Panc1 (cell line): ENCODE measurements around the gene PRDM10. TPM values are rescaled to one million over a fixed set of nuclear protein-coding genes. Genes with fewer than 3 reads are reported as not detected.

Source experiments
- ATAC-seq: fragments of 200-7000 bp; cut with Tn5 transposase; 2 replicates; pipeline ENCODE4 v1.9.1; 2020; ENCODE audit warnings: mild to moderate bottlenecking, moderate library complexity
- BruUV-seq: library from RNA; stranded (reverse); fragments of 400-500 nt; replicated peaks from 2 replicates; lab custom pipeline; 2021; lab: Mats Ljungman, UMichigan
- CTCF ChIA-PET: fragments of 300-600 bp; sonication (Branson Sonifier 250); formaldehyde crosslinking; loops from one replicate; lab custom pipeline; 2022; ENCODE audit warnings: antibody characterized with exemption; lab: Charles Lee
- POLR2A ChIA-PET: fragments of 300-600 bp; sonication (Branson Sonifier 250); formaldehyde crosslinking; loops from one replicate; lab custom pipeline; 2022; ENCODE audit warnings: antibody characterized with exemption; lab: Charles Lee
- DNase-seq: peaks from one replicate; pipeline ENCODE4 v3.0.0-alpha.2; 2010; ENCODE audit warnings: low read depth, low spot score
- H3K27ac ChIP-seq: 2 replicates; pipeline ENCODE4 v1.5.1; 2011; ENCODE audit warnings: mild to moderate bottlenecking, low read length, inconsistent platforms
- H3K27me3 ChIP-seq: fragments of 200-500 bp; sonication (Bioruptor generic); 2 replicates; pipeline ENCODE4 v1.6.0; 2014; ENCODE audit warnings: low read length, inconsistent platforms; ENCODE audit not compliant: control insufficient read depth, insufficient read depth
- H3K36me3 ChIP-seq: fragments of 200-500 bp; sonication (Bioruptor generic); 2 replicates; pipeline ENCODE4 v1.5.1; 2014; ENCODE audit warnings: inconsistent platforms, mild to moderate bottlenecking, low read length, moderate library complexity; ENCODE audit not compliant: control insufficient read depth, insufficient read depth
- H3K4me1 ChIP-seq: 2 replicates; pipeline ENCODE4 v1.5.1; 2011; ENCODE audit warnings: inconsistent platforms, mild to moderate bottlenecking, low read length, moderate library complexity; ENCODE audit not compliant: control insufficient read depth, insufficient read depth
- H3K4me3 ChIP-seq, 2 experiments: 2 replicates each; pipeline ENCODE4 v1.5.1; 2011 to 2012; ENCODE audit warnings: low read depth in 2 of 2, low read length in 2 of 2, mild to moderate bottlenecking in 2 of 2, inconsistent platforms in 1 of 2, moderate library complexity in 1 of 2
- H3K9me3 ChIP-seq: fragments of 200-500 bp; sonication (Bioruptor generic); 2 replicates; pipeline ENCODE4 v1.5.1; 2014; ENCODE audit warnings: low read depth, mild to moderate bottlenecking, inconsistent platforms, low read length, moderate library complexity; ENCODE audit not compliant: control insufficient read depth, insufficient read depth
- CTCF ChIP-seq: fragments of 450-650 bp; IDR thresholded peaks from 2 replicates; pipeline ENCODE4 v1.5.1; 2017; ENCODE audit warnings: mild to moderate bottlenecking
- POLR2AphosphoS5 ChIP-seq: IDR thresholded peaks from 2 replicates; pipeline ENCODE4 v1.6.1; 2012; ENCODE audit warnings: mild to moderate bottlenecking, low read depth, low read length, moderate library complexity
- REST ChIP-seq, 2 experiments: IDR thresholded peaks; 2 replicates each; pipeline ENCODE4 v1.6.1; 2011 to 2012; ENCODE audit warnings: low read depth in 2 of 2, control low read depth in 1 of 2, low read length in 1 of 2, mild to moderate bottlenecking in 1 of 2, moderate library complexity in 1 of 2; ENCODE audit not compliant: insufficient read depth in 1 of 2
- SIN3A ChIP-seq: IDR thresholded peaks from 2 replicates; pipeline ENCODE4 v1.6.1; 2012; ENCODE audit warnings: low read depth, mild to moderate bottlenecking, low read length, moderate library complexity, borderline replicate concordance; ENCODE audit not compliant: insufficient read depth
- TCF7L2 ChIP-seq: IDR thresholded peaks from 2 replicates; pipeline ENCODE4 v1.6.1; 2011; ENCODE audit warnings: mild to moderate bottlenecking, low read depth, low read length, inconsistent platforms
- in situ Hi-C: cut with HindIII; loops from 2 replicates; pipeline ENCODE4 v1.10.0; 2016; ENCODE audit warnings: low sequenced_read_pairs, low pct_unique_long_range_greater_than_20kb
- intact Hi-C: fragments of 100-400 bp; cut with micrococcal nuclease; formaldehyde crosslinking; loops from one replicate; pipeline ENCODE4 v1.10.0; 2022; ENCODE audit not compliant: unreplicated experiment
- total RNA-seq: library from RNA; stranded (reverse); gene quantifications from one replicate; pipeline ENCODE4 v1.2.1, GENCODE V29; 2021; ENCODE audit not compliant: unreplicated experiment

The PRDM10 gene
- total RNA-seq, 1 experiment from 2014 or later: 12.5 TPM

GRCh38 chr11:129855086-129855485 lies 147.5 kb downstream of the PRDM10 start:
- intact Hi-C loops: no loop called here
- H3K4me1 ChIP-seq: peaks cover 7% of the 10 kb centered on the region; the same call in 1 of the 2 replicates
- no peak for TF ChIP-seq REST (IDR thresholded peaks at IDR 0.05; ENCODE audit: insufficient read depth in 1 of 2, low read depth in 2 of 2, low read length in 1 of 2)
- no peak for TF ChIP-seq SIN3A
- no peak for TF ChIP-seq TCF7L2
- TF ChIP-seq CTCF: no peak
- TF ChIP-seq POLR2AphosphoS5: no peak
- DNase-seq: no peak
- in situ Hi-C loops: no loop called here
- BruUV-seq: no TSS peak
- ATAC-seq: no peak
- H3K9me3 ChIP-seq: no peaks in the 10 kb centered on the region
- H3K27ac ChIP-seq: no peak overlapping the region; the same call in 1 of the 2 replicates
- ChIA-PET CTCF (no interaction called here), POLR2A (no interaction called here)
- no peaks in the 10 kb centered on the region; the same call in 1 of the 2 replicates for H3K36me3 ChIP-seq
- H3K4me3 ChIP-seq: no peak overlapping the region
- no peaks in the 10 kb centered on the region for H3K27me3 ChIP-seq

- intact Hi-C loops: no loop called here
- Histone ChIP-seq H3K9me3 (no peaks in the 10 kb centered on the region), H3K27ac (peak overlapping the region; percentile 23; the same call in 1 of the 2 replicates), H3K27me3 (no peaks in the 10 kb centered on the region), H3K36me3 (no peaks in the 10 kb centered on the region; the same call in 1 of the 2 replicates), H3K4me3 (no peak overlapping the region), H3K4me1 (peaks cover 7% of the 10 kb centered on the region; the same call in 1 of the 2 replicates)
- CTCF ChIA-PET: no interaction called here
- BruUV-seq: no TSS peak
- DNase-seq: no peak
- POLR2A ChIA-PET: no interaction called here
- TF ChIP-seq TCF7L2 (no peak), REST (IDR thresholded peaks at IDR 0.05; ENCODE audit: insufficient read depth in 1 of 2, low read depth in 2 of 2, low read length in 1 of 2) (no peak), POLR2AphosphoS5 (no peak), CTCF (no peak), SIN3A (no peak)
- in situ Hi-C loops: no loop called here
- 0 out of 2 replicates have a peak, but pooled peaks have one; percentile 5 for ATAC-seq
Measured at GRCh38 chr11:129854232-129854805, 148.3 kb downstream of the PRDM10 start.
